ENCODE measurements around the gene NBAS. TPM values are rescaled to one million over a fixed set of nuclear protein-coding genes. Genes with fewer than 3 reads are reported as not detected.

The NBAS gene
- total and polyA plus RNA-seq, 9 of the 15 experiments (the other 6 are each of a cell fraction or from before 2014, with no cell fraction given): 15.3 to 94.4 (median 69.9) TPM

DNA sequence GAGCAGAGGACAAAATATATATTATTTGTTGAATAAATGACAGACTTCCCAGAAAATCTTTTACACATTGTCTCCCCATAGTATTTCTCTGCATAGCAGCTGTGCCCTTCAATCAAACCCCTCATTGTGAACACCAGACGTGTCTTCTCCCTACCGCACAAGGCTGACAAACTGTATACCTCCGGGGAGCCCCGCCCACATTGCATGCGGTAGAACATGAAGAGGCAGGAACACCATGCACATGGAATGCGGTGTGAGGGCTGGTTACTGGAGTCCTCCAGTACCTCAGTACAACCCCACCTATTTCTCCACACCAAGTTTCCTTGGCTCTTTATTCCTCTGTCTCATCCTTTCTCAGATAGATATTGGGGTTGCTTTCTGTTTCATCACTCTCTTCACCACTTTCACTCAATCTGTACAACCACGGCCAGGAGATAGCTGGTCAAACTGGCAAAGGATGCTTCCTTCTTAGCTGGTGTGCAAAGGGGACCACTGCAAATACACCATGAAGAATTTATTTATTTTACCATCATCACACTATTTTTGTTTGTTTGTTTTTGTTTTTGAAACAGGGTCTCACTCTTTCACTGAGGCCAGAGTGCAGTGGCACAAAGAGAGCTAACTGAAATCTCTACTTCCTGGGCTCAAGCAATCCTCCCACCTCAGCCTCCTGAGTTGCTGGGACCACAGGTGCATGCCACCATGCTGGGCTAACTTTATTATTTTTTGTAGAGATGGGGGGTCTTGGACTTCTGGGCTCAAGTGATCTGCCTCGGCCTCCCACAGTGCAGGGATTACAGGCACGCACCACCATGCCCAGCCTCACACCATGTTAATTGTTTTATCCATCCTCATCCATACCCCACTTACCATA is 2.3 kb upstream of the NBAS start (continued):
- TF ChIP-seq MTF1 (CRISPR knock-in tag; IDR thresholded peaks at IDR 0.05; ENCODE audit: borderline replicate concordance): no peak
- TF ChIP-seq ATF7 (IDR thresholded peaks at IDR 0.05): peak; percentile 48; the same call in 1 of the 2 replicates
- TF ChIP-seq GTF2E2 (tag; IDR thresholded peaks at IDR 0.05): no peak
- no peak for TF ChIP-seq CBX1 (IDR thresholded peaks at IDR 0.05; ENCODE audit: low read depth)
- TF ChIP-seq FOXK1 (CRISPR knock-in tag; IDR thresholded peaks at IDR 0.05; ENCODE audit: borderline replicate concordance): no peak
- TF ChIP-seq, protein P1, sequence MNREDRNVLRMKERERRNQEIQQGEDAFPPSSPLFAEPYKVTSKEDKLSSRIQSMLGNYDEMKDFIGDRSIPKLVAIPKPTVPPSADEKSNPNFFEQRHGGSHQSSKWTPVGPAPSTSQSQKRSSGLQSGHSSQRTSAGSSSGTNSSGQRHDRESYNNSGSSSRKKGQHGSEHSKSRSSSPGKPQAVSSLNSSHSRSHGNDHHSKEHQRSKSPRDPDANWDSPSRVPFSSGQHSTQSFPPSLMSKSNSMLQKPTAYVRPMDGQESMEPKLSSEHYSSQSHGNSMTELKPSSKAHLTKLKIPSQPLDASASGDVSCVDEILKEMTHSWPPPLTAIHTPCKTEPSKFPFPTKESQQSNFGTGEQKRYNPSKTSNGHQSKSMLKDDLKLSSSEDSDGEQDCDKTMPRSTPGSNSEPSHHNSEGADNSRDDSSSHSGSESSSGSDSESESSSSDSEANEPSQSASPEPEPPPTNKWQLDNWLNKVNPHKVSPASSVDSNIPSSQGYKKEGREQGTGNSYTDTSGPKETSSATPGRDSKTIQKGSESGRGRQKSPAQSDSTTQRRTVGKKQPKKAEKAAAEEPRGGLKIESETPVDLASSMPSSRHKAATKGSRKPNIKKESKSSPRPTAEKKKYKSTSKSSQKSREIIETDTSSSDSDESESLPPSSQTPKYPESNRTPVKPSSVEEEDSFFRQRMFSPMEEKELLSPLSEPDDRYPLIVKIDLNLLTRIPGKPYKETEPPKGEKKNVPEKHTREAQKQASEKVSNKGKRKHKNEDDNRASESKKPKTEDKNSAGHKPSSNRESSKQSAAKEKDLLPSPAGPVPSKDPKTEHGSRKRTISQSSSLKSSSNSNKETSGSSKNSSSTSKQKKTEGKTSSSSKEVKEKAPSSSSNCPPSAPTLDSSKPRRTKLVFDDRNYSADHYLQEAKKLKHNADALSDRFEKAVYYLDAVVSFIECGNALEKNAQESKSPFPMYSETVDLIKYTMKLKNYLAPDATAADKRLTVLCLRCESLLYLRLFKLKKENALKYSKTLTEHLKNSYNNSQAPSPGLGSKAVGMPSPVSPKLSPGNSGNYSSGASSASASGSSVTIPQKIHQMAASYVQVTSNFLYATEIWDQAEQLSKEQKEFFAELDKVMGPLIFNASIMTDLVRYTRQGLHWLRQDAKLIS (CRISPR knock-in tag; IDR thresholded peaks at IDR 0.05): no peak
- no peak for TF ChIP-seq NCOA6 (IDR thresholded peaks at IDR 0.05)

Measured in K562 (cell line).